Measurements from ENCODE around the gene ARAP1.

ARAP1 gene

DNA sequence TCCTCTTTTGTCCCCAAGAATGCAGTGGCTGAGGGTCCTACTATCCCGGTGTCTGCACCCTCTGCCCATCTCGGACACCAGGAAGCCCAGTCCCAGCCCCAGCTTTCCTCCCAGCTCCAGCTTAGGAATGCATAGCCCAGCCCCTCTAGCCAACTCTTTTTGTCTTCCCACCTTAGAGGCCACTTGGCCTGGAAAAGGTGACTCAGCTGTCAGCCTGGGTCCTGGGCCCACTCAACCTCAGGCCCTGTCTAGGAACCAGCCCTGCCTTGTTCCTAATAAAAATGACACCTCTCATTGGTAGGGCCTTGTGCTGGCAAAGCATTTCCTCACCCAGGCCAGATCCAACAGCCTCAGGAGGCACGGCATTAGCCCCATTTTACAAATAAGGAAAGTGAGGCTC lies 106.2 kb downstream of the ARAP1 start:
- no peaks in the 10 kb centered on the region for H3K36me3 Mint-ChIP-seq (ENCODE audit: insufficient read depth)
- DNase-seq (no peak), ATAC-seq (replicated peaks) (no peak)
- H3K27me3 Mint-ChIP-seq = no peaks in the 10 kb centered on the region
- H3K4me1 Mint-ChIP-seq (ENCODE audit: low read depth in 2 of 2) = peaks cover 0 to 2% of the 10 kb centered on the region in 2 donors
- H3K9me3 Mint-ChIP-seq = no peaks in the 10 kb centered on the region
- H3K27ac Mint-ChIP-seq = no peak overlapping the region
- H3K4me3 Mint-ChIP-seq = no peak overlapping the region

DNA sequence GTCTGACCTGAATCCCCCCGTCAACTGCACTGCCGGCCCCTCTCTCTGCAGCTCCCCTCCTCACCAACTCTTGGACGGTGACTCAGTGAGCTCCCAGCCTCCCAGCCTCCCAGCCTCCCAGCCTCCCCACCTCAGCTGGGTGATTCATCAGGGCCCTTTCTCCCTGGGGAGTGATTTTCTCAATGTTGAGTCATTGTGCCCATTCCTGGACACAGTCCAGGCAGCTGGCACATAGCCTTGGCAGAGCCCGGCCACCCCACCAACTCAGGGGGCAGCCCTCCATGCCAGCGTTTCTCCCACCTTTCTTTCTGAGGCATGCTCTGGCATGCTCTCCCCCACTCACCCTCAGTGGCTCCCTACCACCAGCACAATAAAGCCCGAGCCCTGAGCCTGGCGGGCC lies 108.7 kb downstream of the ARAP1 start:
- Mint-ChIP-seq H3K9me3 (no peaks in the 10 kb centered on the region), H3K4me1 (ENCODE audit: low read depth in 2 of 2) (peaks cover 0 to 2% of the 10 kb centered on the region in 2 donors), H3K27ac (no peak overlapping the region), H3K4me3 (peak overlapping the region; percentile 71 to 75), H3K27me3 (no peaks in the 10 kb centered on the region), H3K36me3 (ENCODE audit: insufficient read depth) (no peaks in the 10 kb centered on the region)
- no peak for DNase-seq
- no peak for ATAC-seq (replicated peaks)

DNA sequence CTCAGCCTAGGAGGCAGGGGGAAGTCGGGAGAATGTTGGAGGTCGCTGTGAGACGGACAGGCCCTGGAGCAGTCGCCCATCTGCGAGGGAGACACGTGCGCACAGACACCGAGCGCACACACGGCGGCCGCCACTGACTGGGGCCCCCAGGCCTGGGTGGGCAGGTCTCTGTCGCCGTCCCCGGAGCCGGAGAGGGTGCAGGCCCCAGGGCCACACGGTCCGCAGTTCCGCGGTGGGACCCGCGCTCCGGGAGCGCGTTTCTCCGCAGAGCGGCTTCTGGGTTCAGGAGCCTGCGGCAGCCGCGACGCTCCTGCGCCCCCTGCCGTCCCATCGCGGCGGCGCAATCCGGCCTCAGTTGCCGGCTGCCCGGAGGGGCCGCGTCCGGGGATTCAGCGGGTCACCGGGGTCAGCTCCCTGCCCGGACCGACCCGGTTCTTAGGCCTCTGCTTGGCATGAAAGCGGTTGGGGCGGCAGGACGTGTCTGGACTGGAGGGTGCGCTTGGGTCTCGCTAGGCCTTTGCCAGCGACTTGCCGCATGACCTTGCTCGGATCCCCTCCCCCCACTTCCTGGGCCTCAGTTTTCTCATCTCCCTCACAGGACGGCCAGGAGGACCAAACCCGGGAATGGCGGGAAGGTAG lies 109.2 kb downstream of the ARAP1 start:
- H3K27me3 Mint-ChIP-seq = peaks cover 0 to 2% of the 10 kb centered on the region in 2 donors
- DNase-seq = peak; percentile 52 to 70 (median 62)
- peaks cover 0 to 2% of the 10 kb centered on the region in 2 donors for H3K4me1 Mint-ChIP-seq (ENCODE audit: low read depth in 2 of 2)
- no peaks in the 10 kb centered on the region for H3K9me3 Mint-ChIP-seq
- peak; percentile 87 for ATAC-seq (replicated peaks)
- H3K4me3 Mint-ChIP-seq = peak overlapping the region; percentile 71 to 75
- H3K27ac Mint-ChIP-seq = no peak overlapping the region
- no peaks in the 10 kb centered on the region for H3K36me3 Mint-ChIP-seq (ENCODE audit: insufficient read depth)

DNA sequence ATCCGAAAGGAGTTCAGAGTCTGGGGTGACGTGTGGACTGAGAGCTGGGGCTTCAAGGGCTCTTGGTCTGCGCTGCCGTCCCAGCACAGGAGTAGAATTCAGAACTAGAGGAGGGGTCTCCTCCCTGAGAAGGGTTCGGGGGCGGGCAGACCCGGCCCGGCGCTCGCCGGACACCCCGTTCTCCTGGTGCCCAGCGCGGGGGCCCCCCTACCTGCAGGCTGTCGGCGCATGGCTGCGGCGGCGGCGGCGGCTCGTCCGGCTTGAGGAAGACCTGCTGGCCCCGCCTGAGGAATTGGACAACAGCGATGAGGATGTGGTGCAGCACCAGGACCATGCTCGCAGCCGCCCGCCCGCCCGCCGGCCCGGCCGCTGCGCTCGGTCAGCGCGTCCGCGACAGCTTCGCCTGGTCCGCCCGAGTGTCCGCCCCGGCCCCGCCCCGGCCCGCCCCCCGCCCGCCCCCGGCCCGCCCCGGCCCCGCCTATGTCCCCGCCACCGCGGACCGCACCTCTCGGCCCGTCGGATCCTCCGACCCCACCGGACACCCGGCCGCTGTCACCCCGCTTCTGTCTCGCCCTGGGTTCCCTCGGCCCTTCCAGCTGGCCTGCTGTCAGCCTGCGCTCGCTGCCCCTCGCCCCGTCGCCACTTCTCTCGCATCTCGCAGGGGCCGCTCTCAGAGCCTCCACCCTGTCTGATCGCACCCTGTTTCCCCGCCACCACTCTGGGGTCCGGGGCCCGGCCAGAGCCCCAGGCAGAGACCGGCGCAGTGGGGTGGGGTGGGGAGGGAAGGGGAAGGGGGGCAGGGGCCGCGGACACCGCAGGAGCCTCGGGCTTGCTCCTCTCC lies 109.9 kb downstream of the ARAP1 start:
- ATAC-seq (replicated peaks) (peak; percentile 58), DNase-seq (peak in 2 of 3 experiments; percentile 9 to 15)
- Mint-ChIP-seq H3K36me3 (ENCODE audit: insufficient read depth) (no peaks in the 10 kb centered on the region), H3K4me3 (peak overlapping the region; percentile 65 to 69), H3K4me1 (ENCODE audit: low read depth in 2 of 2) (peaks cover 0 to 2% of the 10 kb centered on the region in 2 donors), H3K27me3 (peaks cover 5 to 10% of the 10 kb centered on the region in 2 donors), H3K9me3 (no peaks in the 10 kb centered on the region), H3K27ac (no peak overlapping the region)

DNA sequence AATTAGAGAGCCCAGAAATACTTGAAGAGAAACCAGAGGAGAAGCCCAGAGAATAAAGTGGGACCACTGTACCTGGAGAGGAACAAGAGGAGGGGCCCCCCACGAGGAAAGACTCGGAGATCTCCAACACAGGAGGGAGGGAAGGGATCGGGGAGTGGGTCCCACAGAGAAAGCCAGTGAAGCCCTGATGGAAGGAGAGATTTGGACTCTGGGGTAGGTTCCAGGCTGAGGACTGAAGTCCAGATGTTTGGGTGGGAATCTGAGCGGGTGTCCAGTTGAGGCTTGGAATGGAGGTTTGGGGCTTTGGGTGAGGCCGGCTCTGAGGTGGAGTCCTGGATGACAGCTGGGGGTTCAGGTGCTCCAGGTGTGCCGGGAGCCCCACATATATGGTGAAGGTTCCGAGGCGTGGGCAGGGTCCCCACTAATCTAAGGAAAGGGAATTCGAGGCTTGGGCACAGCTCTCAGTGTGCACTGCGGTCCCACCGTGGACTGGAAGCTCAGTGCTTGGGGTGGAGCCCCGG lies 110.6 kb downstream of the ARAP1 start:
- Mint-ChIP-seq H3K4me3 (no peak overlapping the region), H3K4me1 (ENCODE audit: low read depth in 2 of 2) (peaks cover 0 to 2% of the 10 kb centered on the region in 2 donors), H3K27ac (no peak overlapping the region), H3K36me3 (ENCODE audit: insufficient read depth) (no peaks in the 10 kb centered on the region), H3K9me3 (no peaks in the 10 kb centered on the region), H3K27me3 (peaks cover 12 to 16% of the 10 kb centered on the region in 2 donors)
- DNase-seq = no peak
- ATAC-seq (replicated peaks) = no peak

DNA sequence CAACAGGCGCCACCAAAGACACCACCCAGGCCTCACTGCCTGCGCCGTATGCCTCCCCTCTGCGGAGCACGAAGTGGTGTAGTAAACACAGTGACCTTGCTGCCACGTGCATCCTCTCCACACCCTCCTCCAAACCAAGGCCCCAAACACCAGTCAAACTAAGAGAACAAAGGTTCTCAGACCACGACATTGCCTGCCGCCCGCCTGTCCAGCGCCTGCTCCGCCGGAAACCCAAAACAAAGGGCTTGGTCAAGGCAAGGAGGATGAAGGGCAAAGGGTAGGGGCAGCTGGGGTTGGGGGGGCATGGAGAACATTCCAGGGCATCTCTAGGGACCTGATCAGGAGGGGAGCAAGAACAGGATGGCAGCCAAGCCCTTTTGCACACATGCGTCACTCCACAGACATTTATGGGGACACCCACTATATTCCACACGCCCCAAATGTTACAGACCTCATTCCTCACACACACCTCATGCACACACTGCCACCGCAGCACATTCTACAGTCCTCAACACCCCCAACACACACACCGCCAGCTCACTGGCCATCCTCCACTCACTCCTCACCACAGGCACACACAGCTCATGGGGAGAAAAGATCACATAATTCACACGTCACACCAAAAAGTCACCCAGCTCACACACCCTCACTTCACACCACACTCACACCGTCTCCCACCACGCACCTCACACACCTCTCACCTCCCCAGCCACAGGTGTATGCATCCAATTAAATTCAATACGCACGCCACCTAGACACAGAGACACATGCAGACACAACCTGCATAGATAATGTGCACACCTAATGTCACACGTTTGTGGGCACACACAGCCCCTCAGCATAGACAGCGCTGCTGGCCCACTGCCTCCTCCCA lies 112.5 kb downstream of the ARAP1 start:
- Mint-ChIP-seq H3K36me3 (ENCODE audit: insufficient read depth) (no peaks in the 10 kb centered on the region), H3K27me3 (peaks cover 14 to 33% of the 10 kb centered on the region in 2 donors), H3K9me3 (no peaks in the 10 kb centered on the region), H3K4me3 (no peak overlapping the region), H3K4me1 (ENCODE audit: low read depth in 2 of 2) (peaks cover 0 to 2% of the 10 kb centered on the region in 2 donors), H3K27ac (no peak overlapping the region)
- DNase-seq = no peak
- ATAC-seq (replicated peaks) = no peak

DNA sequence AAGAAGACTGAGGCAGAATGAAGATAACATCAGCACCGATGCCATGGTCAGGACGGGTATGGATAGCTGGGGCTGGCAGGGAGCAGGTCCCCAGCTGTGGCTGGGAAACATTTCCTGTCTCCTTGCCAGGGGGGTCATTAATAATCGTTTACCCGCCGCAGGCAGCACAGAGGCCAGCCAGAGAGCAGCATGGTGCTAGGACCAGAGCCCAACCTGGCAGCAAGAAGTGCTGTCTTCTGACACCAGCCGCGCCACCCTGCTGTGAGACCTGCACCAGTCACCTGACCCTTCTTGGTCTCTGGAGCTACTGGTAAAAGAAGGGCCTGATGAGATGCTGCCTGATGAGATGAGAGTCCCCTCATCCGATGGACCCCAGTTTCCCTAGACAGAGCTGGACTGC lies 114.3 kb downstream of the ARAP1 start:
- H3K4me1 Mint-ChIP-seq (ENCODE audit: low read depth in 2 of 2) = no peaks in the 10 kb centered on the region
- H3K9me3 Mint-ChIP-seq = no peaks in the 10 kb centered on the region
- H3K36me3 Mint-ChIP-seq (ENCODE audit: insufficient read depth) = no peaks in the 10 kb centered on the region
- DNase-seq (no peak), ATAC-seq (replicated peaks) (no peak)
- H3K27me3 Mint-ChIP-seq = peaks cover 14 to 45% of the 10 kb centered on the region in 2 donors
- H3K4me3 Mint-ChIP-seq = no peak overlapping the region
- H3K27ac Mint-ChIP-seq = no peak overlapping the region

DNA sequence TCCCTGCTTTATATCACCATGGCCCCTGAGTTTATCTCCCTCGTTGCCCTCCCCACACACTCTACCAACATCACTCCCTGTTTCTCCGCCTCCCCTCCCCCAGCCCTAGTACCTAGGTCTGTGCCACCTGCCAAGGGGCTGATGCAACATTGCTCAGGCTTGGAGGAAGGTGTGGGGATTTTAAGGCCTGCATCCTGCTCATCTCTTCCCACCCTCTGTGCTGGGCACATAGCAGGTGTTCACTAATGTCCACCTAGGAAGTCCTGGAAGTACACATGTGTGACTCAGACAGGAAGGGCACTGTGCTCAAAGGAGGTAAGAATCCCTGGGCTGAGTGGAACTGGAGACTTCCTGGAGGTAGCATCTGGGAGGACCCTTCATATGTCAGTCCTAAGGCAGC lies 115.0 kb downstream of the ARAP1 start:
- peak overlapping the region in 1 of 2 donors; percentile 3 for H3K27ac Mint-ChIP-seq
- H3K36me3 Mint-ChIP-seq (ENCODE audit: insufficient read depth) = no peaks in the 10 kb centered on the region
- H3K4me3 Mint-ChIP-seq = no peak overlapping the region
- H3K9me3 Mint-ChIP-seq = no peaks in the 10 kb centered on the region
- no peaks in the 10 kb centered on the region for H3K4me1 Mint-ChIP-seq (ENCODE audit: low read depth in 2 of 2)
- DNase-seq (no peak), ATAC-seq (replicated peaks) (no peak)
- peaks cover 14 to 53% of the 10 kb centered on the region in 2 donors for H3K27me3 Mint-ChIP-seq

DNA sequence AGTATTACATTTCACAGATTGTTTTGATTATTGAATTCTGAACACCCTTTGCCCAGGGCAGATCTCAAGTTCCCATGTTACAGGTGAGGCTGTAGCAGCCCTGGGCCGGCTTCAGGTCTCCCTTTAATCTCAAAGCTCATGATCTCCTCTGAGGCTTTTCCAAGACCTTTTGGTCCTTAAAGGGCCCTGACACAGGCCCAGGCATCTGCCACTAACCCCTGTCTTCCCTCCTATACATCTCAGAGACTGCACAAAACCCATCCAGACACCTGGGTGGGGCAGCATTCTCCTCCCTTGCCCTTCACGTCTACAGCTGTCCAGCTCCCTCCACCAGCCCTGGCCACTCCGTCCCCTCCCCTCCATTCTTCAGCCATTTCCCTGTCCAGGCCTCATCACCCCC lies 115.8 kb downstream of the ARAP1 start:
- H3K36me3 Mint-ChIP-seq (ENCODE audit: insufficient read depth) = no peaks in the 10 kb centered on the region
- ATAC-seq (replicated peaks) = no peak
- peaks cover 16 to 58% of the 10 kb centered on the region in 2 donors for H3K27me3 Mint-ChIP-seq
- H3K27ac Mint-ChIP-seq = peak overlapping the region in 1 of 2 donors; percentile 3
- H3K4me3 Mint-ChIP-seq = no peak overlapping the region
- no peak for DNase-seq
- H3K4me1 Mint-ChIP-seq (ENCODE audit: low read depth in 2 of 2) = no peaks in the 10 kb centered on the region
- no peaks in the 10 kb centered on the region for H3K9me3 Mint-ChIP-seq

DNA sequence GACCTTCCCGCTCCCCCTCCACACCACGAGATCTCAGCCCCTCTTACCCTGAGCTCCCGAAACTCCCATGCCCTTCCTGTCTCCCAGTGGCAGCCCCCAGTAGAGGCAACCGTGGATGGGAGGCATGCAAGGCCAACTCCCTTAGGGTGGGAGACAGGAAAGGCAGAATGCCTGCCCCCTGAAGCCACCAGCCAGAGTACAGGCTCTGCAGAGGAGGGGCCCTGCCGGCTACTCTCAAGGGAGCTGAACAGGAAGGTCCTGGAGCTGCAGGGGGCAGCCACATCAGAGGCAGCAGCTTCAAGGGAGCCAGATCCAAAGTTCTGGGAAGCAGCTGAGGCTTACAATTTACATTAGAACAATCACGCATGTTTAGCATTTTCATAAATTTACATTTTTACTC lies 116.3 kb downstream of the ARAP1 start:
- Mint-ChIP-seq H3K9me3 (no peaks in the 10 kb centered on the region), H3K4me3 (no peak overlapping the region), H3K4me1 (ENCODE audit: low read depth in 2 of 2) (no peaks in the 10 kb centered on the region), H3K27ac (no peak overlapping the region), H3K36me3 (ENCODE audit: insufficient read depth) (no peaks in the 10 kb centered on the region), H3K27me3 (peaks cover 20 to 63% of the 10 kb centered on the region in 2 donors)
- ATAC-seq (replicated peaks) (no peak), DNase-seq (no peak)

DNA sequence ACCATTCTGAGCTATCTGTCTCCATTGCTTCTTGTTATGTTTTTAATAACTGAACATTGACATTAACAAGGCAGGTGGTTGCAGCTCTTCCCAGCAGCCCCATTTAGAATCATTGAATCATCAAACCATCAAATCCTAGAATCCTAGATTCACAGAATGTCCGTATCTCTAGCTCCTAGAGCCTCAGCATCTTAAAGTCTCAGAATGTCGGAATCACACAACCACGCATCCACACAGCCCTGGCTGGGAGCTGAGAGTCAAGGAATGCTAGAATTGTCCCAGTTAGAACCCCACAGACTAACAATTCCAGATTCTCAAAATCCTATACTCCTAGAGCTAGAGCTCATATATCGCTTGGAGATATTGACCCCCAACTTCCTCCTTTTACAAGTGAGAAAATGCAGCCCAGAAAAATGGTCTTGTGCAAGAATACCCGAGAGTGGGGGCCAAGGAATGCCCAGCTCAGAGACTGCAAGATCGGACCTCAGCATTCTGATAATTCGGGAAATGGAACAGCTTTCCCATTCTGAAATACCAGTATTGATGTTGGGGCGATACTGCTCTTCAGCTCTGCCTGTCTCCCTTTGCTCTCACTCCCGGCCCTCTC lies 116.8 kb downstream of the ARAP1 start:
- Mint-ChIP-seq H3K4me1 (ENCODE audit: low read depth in 2 of 2) (peaks cover 0 to 3% of the 10 kb centered on the region in 2 donors), H3K9me3 (no peaks in the 10 kb centered on the region), H3K27ac (no peak overlapping the region), H3K27me3 (peaks cover 24 to 68% of the 10 kb centered on the region in 2 donors), H3K36me3 (ENCODE audit: insufficient read depth) (no peaks in the 10 kb centered on the region), H3K4me3 (no peak overlapping the region)
- no peak for DNase-seq
- no peak for ATAC-seq (replicated peaks)

Measured in effector memory CD8-positive, alpha-beta T cell (primary cell).